Esophagus mucosa (tissue), 1 donor: Measurements from ENCODE around the gene LIAS. TPM values are rescaled to one million over a fixed set of nuclear protein-coding genes. Genes with fewer than 3 reads are reported as not detected.
"Not testable (repeated sequence)": the region's sequence is repeated elsewhere in the genome, so short reads cannot be mapped to it uniquely, and the experiment has no call there.

ENCODE experiments used
- ATAC-seq: fragments of 200-7000 bp; cut with Tn5 transposase; one replicate; pipeline ENCODE4 v1.9.1; 2020
- total RNA-seq: library from RNA; stranded (reverse); gene quantifications from one replicate; pipeline ENCODE4 v1.2.4, GENCODE V29; 2023
- donor health status: DM: yes; HTN: yes; CAD: no.

The LIAS gene
- total RNA-seq, 1 donor from 2014 or later = 13.7 TPM

GRCh38 chr4:39502019-39502663, 43.3 kb downstream of the LIAS start:
- ATAC-seq = no peak

- not testable (repeated sequence) for ATAC-seq
Measured at GRCh38 chr4:39502664-39503035, 43.8 kb downstream of the LIAS start.

- no peak for ATAC-seq
Measured at GRCh38 chr4:39504538-39504937, 45.7 kb downstream of the LIAS start.

GRCh38 chr4:39505581-39505980, 46.7 kb downstream of the LIAS start:
- peak; percentile 67 for ATAC-seq

- ATAC-seq = no peak
Measured at GRCh38 chr4:39510348-39510929, 51.6 kb downstream of the LIAS start.

- ATAC-seq = not testable (repeated sequence)
Measured at GRCh38 chr4:39514266-39514665, 55.4 kb downstream of the LIAS start.

GRCh38 chr4:39514888-39515401, 56.1 kb downstream of the LIAS start:
- ATAC-seq = peak; percentile 98

GRCh38 chr4:39515669-39516401, 57.0 kb downstream of the LIAS start:
- ATAC-seq = not testable (repeated sequence)

GRCh38 chr4:39516407-39516966, 57.6 kb downstream of the LIAS start:
- ATAC-seq = no peak

GRCh38 chr4:39518484-39518883, 59.6 kb downstream of the LIAS start:
- no peak for ATAC-seq

- ATAC-seq = no peak
Measured at GRCh38 chr4:39521253-39521919, 62.5 kb downstream of the LIAS start.

GRCh38 chr4:39522068-39522467, 63.2 kb downstream of the LIAS start:
- no peak for ATAC-seq

GRCh38 chr4:39524161-39524957, 65.5 kb downstream of the LIAS start:
- ATAC-seq = no peak

- ATAC-seq = no peak
Measured at GRCh38 chr4:39525822-39526690, 67.2 kb downstream of the LIAS start.

GRCh38 chr4:39526765-39527295, 68.0 kb downstream of the LIAS start:
- ATAC-seq = no peak

GRCh38 chr4:39527296-39528060, 68.6 kb downstream of the LIAS start, which contains the start of gene UGDH:
Gene UGDH, minus strand, starts transcription at chr4:39527439. Its CDS starts 5,927 bp downstream, at chr4:39521512.
- peak; percentile 100 for ATAC-seq

- ATAC-seq = no peak
Measured at GRCh38 chr4:39528061-39528465, 69.2 kb downstream of the LIAS start.
